Stimulated activated CD4-positive, alpha-beta T cell treated with anti-CD3 and anti-CD28 coated beads, Interleukin-4, amount 100 ng/mL, for 4 hours (primary cell): ENCODE results near the gene DISP2.

Experiments
- DNase-seq, 2 experiments: peaks; one replicate each; pipeline ENCODE4 v3.0.0-alpha.2; 2020

Gene DISP2

DNA sequence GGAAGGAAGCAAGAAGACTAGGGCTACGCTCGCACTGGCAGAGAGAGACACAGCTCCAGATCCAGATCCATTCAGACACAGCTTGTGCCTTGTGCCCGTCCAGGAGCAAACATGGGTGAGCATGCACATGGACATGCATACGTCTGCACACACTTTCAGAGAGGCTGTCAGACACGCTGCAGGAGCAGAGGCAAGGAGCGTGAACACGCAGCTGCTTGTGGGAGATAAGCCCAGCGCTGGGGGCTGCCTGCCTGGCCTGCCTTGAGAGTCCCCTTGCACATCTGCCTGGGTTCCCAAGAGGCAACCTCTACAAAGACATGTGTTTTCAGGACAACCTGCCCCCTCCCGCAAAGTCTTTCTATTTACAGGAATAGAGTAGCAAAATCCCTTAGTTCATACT, 69.2 kb downstream of the DISP2 start:
- DNase-seq, result no peak

DNA sequence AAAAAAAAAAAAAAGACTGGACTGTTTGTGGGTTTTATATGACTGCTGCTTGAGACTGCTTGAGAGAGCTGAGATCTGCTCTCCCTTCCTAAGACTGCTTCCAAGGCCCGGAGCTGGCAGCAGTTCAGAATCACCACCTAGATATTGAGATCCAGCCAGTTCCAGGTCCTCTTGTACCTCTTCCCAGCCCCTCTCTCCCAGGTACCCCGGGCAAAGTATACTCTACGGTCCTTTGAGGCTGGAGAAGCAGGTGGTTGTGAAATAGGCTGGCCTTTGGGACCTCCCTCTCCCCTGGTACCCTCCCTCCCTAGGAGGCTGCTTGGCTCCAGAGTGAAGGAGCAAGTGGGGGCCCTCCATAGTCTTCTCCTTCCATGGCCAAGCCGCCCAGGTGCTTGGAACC, 70.2 kb downstream of the DISP2 start:
- DNase-seq, result no peak
